ENCODE data around the gene SLX9.

SLX9 gene

DNA sequence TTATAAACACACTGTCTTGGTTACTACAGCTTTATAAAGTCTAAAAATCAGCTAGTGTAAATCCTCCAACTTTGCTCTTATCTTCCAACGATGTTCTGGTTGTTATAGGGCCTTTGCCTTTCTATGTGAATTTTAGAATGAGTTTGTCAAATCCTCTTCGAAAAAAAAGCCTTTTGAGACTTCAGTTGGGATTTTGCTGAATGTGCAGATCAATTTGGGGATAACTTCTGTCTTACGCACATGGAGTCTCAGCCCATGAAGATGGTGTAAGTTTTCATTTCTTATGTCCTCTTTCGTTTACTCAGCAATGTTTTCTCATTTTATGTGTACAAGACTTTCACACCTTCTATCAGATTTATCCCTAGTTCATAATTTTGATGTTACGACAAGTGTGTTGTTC, 69.8 kb downstream of the SLX9 start:
- no peak for DNase-seq

DNA sequence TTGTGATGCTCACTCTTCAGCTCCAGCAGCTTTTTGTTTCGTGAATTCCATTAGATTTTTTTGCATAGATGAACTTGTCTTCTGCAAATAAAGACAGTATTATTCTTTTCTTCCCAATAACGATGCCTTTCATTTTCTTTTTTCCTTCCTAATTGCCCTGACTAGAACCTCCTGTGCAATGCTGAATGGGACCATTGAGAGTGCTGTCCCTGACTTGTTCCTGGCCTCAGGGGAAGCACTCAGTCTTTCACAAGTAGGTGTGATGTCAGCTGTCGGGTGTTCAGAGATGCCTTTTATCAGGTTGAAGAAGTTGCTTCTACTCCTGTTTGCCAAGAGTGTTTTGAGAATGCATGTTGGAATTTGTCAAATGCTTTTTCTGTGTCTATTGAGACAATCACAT, 70.3 kb downstream of the SLX9 start:
- DNase-seq, result no peak

DNA sequence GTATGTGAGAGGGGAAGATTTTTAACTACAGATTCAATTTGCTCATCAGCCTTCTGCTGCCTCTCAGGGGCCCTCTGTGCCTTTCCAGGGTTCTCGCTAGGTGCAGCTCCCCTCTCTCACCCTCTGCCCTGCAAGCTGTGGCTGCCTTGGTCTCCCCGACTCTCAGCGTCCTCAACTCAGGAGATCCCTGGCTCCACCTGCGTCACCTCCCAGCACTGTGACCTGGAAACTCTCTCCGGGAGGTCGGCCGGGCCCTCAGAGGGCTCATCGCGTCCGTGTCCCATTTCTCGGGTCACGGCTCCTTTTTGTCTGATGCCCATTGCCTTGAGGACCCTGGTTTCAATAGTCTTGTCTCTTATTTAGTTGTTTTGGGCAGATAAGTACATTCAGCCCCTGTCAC, 71.0 kb downstream of the SLX9 start:
- no peak for DNase-seq

DNA sequence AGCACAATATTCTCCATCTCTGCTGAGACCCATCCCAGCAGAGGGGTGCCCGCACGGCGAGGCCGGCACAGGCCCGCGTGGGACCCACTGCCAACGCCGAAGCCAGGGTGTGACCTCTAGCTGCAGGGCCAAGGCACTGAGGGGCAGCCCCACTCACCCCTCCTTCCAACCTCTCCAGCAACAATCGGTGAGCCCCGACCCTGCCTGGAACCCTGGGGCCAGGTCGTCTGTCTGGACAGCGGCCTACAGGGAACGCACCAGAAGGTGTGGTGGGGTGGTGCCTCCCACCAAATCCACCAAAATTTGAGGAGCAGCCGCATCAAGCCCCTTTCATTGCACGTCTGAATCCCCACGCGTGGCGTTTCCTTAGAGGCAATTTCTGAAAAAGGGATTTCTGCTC, 71.6 kb downstream of the SLX9 start:
- DNase-seq, result no peak

DNA sequence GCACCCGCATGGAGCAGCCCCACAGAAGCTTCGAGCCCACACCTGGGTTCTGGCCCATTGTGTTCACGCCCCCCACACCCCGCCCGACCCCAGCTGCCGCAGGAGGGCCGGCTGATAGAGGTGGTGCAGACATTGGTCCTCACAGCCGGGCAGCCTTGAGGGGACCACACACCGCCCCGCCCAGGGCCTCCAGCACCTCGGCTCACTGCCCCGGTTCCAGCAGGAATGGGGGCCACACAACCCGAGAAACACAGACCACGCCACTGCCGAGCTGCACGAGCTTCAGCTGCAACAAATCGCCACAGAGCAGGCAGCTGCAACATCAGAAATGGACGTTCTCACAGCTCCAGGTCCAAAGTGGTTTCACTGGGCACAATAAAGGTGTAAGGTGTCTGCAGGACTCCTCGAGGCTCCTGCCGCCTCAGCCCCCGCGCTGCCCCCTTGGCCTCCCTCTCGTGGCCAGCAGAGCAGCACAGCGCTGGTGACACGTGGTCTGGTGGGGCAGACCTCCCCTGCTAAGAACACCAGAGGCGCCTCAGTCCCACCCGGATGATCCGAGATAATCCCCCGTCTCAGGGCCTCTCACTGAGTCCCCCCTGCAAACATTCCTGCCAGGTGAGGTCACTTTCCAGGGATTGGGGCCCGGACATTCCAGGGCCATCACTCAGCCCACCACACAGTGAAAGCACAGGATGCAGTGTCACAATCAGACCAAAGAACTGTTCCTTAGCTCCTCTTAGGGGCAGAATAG, 72.3 kb downstream of the SLX9 start:
- no peak for DNase-seq

DNA sequence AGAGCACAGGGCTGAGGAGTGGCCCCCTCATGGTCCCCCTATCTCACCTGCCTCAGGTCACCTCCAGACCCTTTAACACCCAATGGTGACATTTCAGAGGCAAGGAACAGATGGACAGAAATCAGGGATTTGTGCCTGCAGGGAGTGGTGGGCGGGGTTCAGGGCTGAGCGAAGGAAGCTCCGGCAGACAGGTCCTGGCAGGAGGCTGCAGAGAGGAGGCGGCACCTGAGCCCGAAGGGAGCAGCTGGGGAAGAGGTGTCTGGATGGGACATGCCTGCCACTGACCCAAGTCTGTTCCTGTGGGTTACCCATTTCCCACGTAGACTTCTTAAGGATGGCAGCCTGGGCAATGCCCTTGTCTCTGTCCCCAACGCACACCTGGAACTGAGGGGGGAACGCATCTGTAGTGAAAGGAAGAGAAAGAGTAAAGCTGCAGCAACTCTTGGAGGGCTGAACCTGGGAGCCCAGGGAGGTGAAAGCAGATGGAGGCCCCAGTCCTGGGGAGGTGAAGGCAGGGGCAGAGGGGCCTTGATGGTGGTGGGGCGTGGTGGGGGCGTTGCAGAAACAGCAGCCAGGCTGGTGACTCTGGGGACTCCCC, 72.9 kb downstream of the SLX9 start:
- no peak for DNase-seq

DNA sequence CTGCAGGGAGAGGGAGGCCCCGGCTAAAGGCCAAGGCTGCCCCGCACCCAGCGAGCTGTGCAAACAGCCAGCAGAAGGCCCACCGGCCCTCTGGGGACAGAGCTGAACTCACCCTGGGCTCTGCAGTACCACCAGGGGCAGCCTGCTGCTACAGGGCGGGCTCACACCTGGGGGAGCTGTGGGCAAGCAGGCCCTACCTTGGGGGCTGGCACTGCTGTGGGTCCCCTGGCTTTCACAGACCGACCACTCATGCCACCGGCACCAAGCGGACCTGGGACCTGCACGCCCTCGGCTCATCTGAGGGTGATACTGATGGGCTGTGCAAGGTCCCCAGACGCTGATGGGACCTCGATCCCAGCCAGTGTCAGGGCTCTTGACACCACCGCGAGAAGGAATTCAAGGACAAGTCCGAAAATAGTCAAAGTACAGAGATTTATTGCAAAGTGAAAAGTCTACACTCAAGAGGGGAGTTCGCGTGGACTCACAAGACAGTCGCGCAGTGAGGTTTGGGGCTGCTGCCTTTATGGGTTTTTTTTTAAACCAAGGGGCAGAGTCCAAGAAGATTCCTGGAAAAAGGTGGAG, 73.5 kb downstream of the SLX9 start:
- DNase-seq, result no peak

DNA sequence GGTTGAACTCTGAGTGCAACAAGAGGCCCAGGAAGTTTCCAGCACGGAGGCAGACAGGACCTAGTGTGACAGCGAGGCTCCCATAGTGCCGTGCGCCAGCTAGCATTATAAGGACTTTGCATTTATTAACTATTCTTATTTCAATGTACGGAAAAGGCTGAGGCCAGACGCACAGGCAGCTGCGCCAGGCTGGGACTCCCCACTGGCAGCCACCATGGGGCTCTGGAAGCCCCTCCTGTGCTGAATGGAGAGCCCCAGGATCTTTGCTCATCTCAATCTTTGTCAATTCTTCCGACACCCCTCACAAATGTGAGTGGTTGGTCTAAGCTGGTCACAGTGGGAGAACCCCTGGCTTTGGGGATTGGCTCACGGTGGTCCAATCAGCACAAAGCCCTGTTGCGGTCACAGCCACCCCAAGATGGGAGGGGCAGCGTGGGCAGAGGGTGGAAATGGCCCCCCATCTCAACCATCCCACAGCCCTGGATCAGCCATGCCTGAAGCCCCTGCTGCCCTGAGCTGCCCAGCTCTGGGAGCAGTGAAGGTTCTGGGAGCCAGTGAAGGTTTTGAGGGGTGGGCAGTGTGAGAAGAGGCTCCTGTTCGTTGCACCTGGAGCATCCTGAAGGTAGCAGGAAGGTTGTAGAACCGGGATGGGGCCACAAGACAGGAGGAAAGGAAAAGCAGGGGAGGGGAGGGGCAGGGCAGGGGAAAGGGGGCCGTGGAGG, 75.1 kb downstream of the SLX9 start:
- DNase-seq, result no peak

DNA sequence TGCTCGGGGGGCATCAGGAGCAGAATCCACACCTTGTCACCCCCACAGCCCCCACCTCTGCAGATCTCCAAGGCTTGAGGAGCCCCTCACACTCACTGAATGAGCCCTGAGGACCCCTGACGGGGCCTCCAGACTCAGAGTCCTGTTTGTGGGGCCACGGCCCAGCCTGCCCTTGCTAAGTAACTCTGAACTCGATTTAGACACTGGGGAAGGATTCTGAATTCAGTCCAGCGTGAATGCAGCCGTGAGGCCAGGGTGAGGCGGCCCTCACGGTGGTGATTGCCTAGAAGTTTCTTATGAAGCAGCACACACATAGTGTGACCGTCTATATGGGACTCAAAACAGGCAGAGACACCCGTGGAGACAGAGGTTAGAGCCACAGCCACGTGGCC, 75.6 kb downstream of the SLX9 start:
- DNase-seq, result no peak

DNA sequence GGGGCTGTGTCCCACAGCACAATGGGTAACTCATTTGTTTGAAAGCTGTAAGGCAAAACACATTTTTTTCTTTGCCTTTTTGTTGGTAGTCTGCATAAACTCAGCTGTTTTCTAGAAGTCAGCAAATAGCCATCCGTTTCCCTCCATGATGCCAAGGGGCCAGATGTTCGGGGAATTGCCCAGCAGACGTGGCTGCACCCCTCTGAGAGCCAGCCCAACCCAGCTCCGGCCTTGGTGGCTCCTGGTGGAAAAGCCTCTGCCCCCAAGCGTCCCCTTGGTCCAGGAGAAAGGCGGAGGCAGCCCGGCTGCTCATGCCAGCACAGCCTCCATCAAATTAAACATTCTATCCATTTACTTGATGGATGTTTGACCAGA, 76.2 kb downstream of the SLX9 start:
- no peak for DNase-seq

DNA sequence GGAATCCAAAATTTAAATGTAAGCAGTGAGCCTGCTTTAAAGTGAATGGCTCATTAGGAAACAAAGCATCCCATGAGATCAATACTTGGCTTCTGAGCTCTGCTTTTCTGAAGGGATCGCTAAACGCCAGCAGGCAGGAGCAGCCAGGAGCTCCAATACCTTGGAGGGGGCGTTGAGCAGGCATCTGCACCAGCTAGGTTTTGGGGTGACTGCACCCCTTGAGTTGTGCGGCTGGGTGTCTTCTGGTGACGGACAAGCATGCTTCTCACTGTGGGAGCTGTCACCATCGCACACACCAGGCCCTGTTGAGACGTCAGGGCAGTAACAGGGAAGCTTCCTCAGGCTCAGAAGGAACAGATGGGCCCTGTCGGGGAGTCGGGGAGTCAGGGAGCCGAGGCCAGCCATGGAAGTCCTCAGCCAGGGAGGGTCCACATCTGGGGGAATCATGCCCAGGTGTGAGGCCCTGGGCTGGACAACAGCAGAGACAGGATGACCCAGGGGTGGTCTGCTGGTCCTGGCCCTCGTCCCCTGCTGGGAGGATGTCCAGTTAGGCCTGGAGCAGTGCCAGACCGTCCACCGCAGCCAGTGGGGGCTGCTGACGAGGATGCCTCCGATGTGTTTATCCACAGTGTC, 76.7 kb downstream of the SLX9 start:
- no peak for DNase-seq

DNA sequence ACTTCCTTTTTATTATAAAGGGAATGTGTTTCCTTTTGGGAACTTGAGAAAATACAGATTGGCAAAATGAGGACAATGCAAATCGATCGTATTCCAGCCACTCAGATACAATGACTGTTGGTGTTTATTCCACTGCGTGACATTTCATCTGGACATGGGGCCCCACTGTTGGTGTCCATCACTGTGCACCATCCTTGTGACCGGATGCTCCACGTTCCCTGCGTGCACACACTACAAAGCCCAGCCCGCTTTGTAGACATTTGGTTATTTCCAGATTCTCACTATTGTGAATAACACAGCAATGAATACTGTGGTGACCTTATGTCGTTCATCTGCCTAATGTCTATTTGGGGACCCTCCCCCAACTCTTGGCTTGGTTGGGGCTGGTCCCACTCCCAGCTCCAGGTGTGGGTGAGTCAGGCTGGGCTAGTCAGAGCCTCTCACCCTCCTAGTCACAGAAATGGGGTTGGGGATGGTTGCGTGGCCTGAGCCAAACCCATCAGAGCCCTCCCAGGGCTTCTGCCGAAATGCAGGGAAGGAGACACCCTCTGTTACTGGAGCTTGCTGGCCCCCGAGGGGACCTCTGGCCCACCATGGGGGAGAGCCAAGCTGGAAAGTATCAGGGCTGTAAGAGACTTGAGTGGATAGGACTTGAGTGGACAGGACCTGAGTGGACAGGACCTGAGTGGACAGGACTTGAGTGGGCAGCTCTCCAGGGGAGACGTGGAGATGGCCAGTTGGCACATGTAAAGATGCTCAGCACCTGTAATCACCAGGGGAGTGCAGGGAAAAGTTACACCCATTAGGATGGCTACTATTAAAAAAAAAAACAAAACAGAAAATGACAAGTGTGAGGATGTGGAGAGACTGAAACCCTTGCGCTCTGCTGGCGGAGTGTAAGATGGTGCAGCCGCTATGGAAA, 77.5 kb downstream of the SLX9 start:
- no peak for DNase-seq

DNA sequence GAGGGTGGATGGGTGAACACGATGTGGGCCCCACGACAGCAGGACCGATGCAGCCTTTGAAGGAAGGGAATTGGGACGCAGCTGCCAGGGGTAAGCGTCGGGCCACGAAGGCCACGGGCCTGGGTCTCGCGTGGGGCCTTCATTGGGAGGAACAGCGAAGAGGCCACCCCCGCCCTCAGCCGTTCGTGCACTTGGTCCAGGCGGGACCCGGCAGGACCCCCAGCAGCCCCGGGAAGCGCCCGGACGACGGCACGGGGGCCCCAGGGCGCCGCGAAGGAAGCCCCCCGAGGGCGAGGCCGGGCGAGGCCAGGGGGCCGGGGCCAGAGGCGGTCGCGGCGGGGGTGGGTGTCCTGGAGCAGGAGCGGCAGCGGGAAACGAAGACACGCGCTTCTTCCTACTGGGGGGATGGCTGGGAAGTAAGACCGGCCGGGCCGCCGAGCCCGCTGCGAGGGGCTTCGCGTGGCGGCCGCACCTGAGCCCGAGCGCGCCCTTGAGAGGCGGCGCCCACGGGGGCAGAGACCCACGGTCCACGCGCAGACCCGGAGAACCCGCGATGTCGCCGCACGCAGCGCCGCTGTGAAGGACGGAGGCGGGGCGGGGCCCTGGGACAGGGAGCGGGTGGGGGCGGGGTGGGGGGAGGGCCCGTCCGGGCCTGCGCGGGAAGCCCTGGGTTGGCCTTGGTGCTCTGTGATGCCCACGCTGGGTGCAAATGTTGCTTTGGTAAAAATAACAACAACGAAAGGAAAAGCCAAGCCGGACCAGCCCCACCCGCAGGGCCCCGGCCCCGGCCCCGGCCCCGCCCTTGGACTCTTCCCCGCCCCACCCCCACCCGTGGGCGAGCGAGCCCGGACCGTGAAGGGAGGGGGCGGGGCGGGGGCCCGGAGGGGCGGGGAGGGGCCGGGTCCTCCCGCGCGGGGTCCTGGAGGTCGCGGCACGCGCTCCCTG, 78.6 kb downstream of the SLX9 start:
- no peak for DNase-seq

DNA sequence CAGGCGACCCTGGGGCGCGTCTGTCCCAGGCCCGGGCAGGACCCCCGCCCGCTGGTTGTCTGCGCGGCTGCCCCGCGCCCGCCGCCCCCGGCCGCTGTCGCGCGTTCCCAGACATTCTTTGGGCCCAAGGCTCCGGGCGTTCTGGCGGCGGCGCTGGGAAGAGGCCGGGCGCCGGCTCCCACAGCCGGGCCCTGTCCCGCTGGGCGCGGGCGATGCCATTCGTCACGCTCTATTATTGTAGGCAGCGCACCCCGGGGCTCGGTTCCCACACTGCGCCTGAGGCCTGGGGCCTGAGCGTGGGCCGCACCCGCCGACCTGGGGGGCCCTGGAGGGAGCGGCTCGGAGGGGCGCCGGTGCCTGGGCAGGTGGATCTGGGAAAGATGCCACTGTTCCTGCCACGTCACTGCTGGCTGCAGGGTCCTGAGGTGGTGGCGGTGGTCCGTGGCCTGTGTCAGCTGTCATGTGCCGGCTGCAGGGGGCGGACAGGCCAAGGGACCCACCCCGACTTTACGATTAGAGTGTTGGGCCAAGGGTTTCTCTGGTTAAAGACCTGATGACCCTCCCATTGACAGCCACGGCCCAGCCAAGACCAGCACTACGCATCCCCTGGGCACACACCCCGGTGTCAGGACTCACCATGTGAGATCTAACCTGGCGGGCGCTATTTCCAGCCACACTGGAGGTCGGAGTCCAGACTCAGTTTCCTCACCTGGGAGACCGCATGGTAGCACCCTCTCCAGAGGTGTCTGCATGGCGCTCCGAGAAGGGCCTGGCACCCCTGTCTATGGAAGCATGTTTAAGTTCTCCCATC, 79.5 kb downstream of the SLX9 start:
- no peak for DNase-seq

DNA sequence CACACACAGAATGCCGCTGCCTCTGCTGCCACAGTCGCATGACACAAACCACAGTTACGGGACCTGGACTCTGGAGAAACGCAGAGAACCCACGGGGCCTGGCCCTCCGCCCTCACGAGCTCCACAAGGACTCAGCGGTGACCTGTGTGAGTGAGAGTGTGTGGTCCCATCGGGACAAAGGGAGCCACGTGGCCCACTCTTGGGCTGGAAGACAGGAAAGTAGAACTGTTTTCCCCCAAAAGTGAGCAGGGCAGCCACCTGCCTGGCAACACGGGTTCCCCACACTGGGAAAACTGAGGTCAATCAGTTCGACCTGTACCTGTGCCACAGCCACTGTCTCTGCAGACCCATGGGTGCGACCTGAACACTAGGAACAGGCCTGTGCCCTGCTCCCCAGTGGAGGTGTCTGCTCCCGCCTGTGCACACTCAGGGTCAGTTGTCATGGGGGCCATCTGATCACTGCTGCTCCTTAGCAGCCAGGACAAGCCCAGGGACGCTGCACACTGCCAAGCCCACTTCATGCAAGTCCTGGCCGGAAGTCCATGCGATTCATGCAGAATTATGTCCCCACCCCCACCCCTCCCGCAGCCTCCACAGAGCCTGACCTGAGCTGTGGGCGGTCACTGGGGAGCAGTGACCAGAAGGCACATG, 80.2 kb downstream of the SLX9 start:
- no peak for DNase-seq

DNA sequence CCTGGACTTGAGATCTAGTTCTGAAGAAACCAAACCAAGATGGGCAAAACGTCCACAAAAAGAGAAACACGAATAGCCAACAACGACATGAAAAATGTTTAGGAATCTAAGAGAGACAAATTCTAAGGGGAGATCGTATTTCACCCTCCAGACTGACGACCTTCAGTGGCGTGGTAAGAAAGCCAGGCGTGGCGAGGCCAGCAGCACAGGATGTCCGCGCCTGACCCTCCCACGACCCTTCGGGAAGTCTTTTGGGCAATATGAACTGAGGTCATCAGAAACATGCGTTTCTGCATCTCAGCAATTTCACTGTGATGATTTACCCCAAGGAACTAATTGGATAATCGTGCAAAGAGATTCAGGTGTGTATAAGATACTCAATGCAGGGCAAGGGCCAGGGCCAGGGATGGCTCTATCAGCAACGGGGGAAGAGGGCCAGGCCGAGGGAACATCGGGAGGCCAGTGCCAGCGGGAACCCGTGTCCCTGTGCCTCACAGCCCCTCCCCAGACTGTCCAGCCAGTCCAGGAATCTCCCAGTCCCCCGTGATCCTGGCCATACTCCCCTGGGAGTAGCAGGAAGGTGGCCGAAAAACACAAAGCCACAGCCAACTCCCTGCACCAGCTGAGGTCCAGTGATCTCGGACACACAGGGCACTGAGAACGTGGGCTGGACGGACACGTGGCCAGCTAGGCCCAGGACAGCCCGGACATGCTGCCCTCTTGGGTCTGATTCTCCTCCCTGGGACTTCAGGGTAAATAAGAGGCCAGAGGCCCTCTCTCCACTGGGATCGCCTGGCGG, 81.0 kb downstream of the SLX9 start:
- DNase-seq, result no peak

DNA sequence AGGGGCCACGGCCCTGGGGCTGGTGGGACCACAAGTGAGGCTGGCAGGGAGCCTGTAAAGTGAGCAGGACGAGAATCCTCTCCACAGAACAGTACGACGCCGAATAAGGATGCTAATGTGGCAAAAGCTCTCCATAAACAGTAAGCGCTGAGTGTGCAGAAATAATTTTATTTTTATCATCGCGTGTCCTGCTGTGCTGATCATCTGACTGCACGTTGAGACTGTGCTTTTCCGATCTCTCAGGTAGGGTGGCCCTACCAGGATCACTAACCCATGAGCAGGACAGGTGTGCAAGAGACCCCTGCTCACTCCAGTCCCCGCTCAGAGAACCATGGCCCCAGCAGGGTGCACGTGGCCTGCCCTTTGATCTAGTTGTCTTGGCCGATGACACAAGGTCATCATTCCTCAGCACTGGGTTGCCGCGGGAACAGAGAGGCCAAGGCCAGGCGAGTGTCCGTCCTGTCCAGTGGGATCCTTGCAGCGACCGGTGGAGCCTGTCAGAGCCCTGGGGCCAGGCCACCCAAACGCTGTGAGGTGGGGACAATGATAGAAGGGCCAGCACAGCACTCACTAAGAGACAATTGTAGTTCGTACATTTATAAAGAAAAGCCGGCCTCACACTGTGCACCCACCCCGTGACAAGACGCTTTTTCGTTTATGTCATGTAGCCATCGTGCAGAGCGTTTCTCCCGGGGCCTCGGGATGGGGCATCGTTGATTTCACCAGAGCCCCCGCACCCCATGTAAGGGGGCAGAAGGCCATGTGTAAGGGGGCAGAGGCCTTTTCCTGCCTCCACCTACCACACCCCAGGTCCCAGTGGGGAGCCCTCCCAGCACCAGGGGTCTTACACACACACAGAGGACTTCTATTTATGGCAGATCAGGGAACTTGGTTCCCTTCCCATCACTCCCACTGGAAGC, 81.9 kb downstream of the SLX9 start:
- DNase-seq, result no peak

DNA sequence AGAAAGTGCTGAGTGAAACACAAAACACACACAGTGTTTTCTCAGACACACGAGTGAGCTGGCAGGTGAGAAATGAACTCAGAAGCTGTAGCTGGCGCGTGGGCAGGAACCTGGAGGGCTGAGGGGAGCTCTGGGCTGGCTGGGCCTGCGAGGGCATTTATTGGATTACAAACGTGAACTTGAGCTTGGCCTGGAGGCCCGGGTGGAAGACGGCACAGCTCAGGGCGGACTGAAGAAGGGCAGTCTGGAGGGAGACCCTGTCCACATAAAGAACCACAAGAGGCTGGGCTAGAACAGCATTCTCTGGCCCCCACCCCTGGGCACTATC, 82.5 kb downstream of the SLX9 start:
- DNase-seq, result no peak

Measured in stimulated activated CD4-positive, alpha-beta T cell treated with anti-CD3 and anti-CD28 coated beads, Interleukin-4, amount 100 ng/mL, for 1 hour (primary cell).